HG03460 (cell line): ENCODE data around the gene RBM6.
"Not testable (repeated sequence)": the region's sequence is repeated elsewhere in the genome, so short reads cannot be mapped to it uniquely, and the experiment has no call there.

Experiments used
- ATAC-seq: cut with Tn5 transposase; IDR thresholded peaks from one replicate; pipeline ENCODE4 v1.9.1; 2021; ENCODE audit not compliant: unreplicated experiment

RBM6 gene

DNA sequence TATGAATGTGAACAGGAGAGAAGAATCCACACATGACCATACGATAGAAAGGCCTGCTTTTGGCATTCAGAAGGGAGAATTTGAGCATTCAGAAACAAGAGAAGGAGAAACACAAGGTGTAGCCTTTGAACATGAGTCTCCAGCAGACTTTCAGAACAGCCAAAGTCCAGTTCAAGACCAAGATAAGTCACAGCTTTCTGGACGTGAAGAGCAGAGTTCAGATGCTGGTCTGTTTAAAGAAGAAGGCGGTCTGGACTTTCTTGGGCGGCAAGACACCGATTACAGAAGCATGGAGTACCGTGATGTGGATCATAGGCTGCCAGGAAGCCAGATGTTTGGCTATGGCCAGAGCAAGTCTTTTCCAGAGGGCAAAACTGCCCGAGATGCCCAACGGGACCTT is 28.4 kb downstream of the RBM6 start:
- ATAC-seq, result no peak

GRCh38 chr3:49972656-49973055 is 32.7 kb downstream of the RBM6 start:
- ATAC-seq, result no peak

DNA sequence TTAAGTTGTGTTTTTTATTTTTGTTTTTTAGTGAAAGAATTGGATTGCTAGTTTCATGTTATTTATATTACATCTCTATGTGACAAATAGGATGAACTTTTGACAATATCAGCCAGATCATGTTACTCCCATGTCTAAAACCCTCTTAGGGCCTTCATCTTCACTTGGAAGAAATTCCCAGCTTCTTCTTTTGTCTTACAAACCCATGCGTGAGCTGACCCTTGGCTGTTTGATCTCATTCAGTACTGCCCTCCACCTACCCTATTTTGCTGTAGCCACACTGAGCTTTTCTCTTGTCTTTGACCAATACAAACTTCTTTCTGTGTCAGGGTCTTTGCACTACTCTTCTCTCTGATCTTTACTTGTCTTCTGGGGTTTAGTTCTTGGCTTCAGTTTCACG is 37.0 kb downstream of the RBM6 start:
- no peak for ATAC-seq

DNA sequence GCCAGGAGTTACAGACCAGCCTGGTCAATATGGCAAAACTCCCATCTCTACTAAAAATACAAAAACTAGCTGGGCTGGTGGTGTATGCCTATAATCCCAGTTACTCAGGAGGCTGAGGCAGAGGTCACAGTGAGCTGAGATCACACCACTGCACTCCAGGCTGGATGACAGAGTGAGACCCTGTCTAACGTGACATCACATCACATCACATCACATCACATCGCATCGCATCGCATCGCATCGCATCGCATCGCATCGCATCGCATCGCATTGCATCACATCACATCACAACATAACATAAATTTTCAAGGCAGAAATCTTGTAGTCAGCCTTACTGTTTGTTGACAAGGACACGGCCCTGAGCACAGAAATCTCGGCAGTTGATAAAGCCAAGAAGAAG is 44.4 kb downstream of the RBM6 start:
- no peak for ATAC-seq

- ATAC-seq, result no peak
Measured at GRCh38 chr3:49992326-49992725, 52.4 kb downstream of the RBM6 start.

- ATAC-seq, result no peak
Measured at GRCh38 chr3:49994476-49994875, 54.5 kb downstream of the RBM6 start.

- ATAC-seq, result no peak
Measured at GRCh38 chr3:49996016-49996415, 56.1 kb downstream of the RBM6 start.

DNA sequence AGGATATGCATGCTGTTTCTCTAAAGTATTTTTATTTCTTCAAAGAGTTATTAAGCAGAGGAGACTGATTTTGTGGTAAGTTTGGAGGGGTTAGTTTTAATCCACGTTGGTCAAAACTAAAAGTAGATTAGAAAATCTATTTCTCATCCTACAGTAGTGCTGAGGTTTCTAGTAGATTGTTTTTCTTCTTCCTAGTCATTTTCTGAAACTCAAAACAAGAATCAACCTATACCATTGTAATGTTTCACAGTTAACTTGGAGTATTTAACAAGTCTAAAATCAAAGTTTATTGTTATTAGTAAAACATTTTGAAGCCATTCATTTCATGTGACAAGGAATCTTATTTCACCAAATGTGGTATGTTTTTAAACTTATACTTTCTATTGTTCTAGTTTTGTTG is 57.9 kb downstream of the RBM6 start:
- ATAC-seq, result no peak

DNA sequence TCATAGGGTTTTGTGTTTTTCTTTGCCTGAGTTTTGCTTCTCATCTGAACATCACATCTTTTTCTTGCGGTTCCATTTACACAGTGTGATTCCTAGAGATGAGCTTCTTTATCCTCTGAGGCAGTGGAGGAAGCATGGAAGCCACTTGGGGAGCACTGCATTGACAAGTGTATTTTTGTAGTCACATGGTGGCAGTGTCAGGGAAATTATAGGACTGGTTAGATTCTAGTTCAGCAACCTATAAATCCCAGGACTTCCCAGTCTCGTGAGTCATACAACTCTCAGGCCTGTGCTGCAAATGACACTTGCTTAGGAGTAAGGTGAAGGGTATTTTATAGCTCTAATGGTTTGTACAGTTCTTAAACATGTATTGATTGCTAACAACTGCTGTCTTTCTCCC is 58.4 kb downstream of the RBM6 start:
- no peak for ATAC-seq

DNA sequence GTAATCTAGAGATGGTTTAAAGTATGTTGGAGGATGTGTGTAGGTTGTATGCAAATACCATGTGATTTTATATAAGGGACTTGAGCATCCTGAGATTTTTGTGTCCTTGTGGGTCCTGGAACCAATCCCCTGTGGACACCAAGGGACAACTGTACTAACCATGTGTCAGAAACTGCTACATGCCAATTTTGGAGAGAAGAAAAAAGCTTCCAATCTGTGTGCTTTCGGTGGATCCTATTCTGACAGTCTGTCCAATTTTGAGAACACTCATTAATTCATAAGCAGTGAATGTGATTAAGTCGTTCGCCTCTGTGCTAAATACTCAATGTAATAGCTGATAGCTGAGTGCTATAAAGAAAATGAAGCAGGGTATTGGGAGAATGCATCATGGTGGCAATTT is 61.6 kb downstream of the RBM6 start:
- no peak for ATAC-seq

DNA sequence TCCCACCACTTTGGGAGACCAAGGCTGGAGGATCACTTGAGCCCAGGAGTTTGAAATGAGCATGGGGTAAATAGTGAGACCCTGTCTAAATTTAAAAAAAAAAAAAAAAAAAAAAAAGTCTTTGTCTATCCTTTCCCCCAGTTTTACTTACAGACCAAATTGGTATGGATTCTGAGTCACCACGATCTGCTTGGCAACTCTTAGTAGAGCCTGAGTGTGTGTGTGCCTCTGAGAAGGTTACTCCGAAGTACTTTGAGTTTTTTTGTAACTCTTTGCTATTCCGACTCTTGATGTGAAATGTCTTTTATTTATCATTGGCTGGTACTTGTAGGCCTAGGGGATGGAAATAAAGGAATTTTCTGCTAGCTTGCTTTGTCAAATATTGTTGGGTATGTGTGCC is 63.3 kb downstream of the RBM6 start:
- no peak for ATAC-seq

GRCh38 chr3:50003824-50004223 is 63.9 kb downstream of the RBM6 start:
- ATAC-seq, result no peak

DNA sequence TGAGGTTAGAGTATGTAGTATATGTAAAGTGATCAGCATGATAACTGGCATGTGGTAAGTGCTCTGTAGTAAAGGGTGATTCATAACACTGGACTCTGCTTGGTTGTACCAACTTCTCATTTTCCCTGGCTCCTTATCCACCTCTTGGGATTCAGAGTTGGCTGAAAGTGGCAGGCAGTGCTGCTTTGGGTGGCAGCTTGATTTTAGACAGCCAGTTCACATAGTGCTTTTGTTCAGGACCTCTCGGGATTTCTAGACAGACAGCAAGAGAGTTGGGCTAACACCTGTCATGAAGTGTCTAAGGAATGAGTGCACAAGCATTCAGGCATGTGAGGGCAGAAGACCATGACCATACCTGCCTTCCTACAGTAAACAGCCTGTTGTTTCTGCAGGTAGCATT is 69.0 kb downstream of the RBM6 start:
- no peak for ATAC-seq

GRCh38 chr3:50010959-50011358 is 71.0 kb downstream of the RBM6 start:
- ATAC-seq, result no peak

- ATAC-seq, result no peak
Measured at GRCh38 chr3:50015918-50016317, 76.0 kb downstream of the RBM6 start.

DNA sequence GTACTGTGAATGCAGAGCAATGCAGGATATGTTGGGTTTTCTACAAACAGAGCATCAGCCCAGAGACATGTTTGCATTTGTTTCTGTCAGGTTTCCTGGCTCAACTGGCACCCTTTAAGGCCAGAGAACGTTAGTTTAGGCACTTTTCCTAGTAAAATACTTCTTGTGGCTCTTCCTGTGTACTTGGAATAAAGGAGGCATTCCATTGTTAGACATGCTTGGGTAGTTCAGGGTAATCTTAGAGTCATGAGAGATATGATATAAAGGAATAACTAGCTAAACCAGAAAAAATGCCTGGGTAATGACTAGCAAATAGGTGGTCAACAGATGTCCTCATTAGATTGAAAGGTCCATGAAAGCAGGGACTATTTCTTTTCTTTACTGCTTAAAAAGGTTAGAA is 88.4 kb downstream of the RBM6 start:
- ATAC-seq, result no peak

DNA sequence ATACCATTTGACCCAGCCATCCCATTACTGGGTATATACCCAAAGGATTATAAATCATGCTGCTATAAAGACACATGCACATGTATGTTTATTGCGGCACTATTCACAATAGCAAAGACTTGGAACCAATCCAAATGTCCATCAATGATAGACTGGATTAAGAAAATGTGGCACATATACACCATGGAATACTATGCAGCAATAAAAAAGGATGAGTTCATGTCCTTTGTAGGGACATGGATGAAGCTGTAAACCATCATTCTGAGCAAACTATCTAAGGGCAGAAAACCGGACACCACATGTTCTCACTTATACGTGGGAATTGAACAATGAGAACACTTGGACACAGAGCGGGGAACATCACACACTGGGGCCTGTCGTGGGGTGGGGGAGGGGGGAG is 91.3 kb downstream of the RBM6 start:
- ATAC-seq, result not testable (repeated sequence)

GRCh38 chr3:50044976-50045375 is 105.0 kb downstream of the RBM6 start:
- ATAC-seq, result no peak

DNA sequence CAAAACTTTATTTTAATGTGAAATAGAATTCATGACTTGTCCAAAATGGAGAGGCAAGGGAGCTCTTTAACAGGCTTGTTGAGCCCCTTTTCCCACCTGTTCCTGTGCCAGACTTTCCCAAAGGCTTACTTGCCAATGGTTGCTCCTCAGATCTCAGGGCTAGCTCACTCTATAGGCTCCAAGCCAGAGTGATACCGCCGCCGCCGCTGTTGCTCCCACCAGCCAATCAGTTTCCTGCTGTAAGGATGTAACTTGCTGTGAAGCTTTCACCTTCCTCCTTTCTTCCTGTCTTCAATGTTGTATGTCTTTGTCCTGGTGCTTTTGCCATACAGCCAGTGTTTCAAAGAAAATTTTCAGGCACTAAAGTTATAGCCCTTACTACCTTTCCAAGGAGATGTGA is 107.5 kb downstream of the RBM6 start:
- no peak for ATAC-seq

GRCh38 chr3:50050361-50050760 is 110.4 kb downstream of the RBM6 start:
- no peak for ATAC-seq

GRCh38 chr3:50057756-50058155 is 117.8 kb downstream of the RBM6 start:
- no peak for ATAC-seq

GRCh38 chr3:50068134-50068533 is 128.2 kb downstream of the RBM6 start:
- no peak for ATAC-seq

DNA sequence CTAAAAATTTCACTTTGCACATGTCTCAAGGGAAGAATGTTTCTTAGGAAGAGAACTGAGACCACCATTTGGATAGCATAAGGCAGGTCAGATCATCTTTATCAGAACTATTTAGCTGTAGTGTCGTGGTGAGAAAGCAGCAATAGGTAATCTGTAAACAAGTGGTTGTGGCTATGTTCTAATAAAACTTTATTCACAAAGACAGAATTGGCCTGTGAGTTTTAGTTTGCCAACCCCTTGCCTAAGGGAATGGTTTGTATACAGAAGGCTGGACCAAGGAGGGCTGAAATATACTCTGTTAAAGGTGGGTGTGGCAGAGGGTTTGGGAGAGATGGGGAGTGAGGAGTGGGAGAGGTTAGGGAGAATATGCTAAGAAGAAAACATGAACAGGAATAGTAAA is 138.1 kb downstream of the RBM6 start:
- no peak for ATAC-seq

DNA sequence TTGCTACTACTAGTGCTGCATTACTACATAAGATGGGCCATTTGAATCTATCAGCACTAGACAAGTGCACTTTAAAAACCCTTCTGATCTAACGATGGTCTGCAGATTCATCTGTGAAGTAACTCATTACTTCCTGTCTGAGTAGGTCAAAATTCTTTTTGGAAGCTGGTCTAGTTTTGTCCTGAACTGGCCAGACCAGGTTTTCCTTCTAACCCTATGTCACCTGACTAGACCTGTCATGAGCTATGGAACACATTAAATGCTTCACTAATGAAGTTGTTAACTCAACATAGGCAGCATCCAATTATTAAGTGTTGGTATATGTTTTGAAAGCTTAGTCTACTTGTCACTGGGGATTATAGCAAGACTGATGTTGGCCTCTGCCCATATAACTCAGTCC is 138.7 kb downstream of the RBM6 start:
- no peak for ATAC-seq
